Measurements from ENCODE around the gene PRSS21. TPM values are rescaled to one million over a fixed set of nuclear protein-coding genes. Genes with fewer than 3 reads are reported as not detected.

The PRSS21 gene
- total RNA-seq, 4 donors from 2014 or later: 1.6 to 1.9 TPM; not detected in 2

DNA sequence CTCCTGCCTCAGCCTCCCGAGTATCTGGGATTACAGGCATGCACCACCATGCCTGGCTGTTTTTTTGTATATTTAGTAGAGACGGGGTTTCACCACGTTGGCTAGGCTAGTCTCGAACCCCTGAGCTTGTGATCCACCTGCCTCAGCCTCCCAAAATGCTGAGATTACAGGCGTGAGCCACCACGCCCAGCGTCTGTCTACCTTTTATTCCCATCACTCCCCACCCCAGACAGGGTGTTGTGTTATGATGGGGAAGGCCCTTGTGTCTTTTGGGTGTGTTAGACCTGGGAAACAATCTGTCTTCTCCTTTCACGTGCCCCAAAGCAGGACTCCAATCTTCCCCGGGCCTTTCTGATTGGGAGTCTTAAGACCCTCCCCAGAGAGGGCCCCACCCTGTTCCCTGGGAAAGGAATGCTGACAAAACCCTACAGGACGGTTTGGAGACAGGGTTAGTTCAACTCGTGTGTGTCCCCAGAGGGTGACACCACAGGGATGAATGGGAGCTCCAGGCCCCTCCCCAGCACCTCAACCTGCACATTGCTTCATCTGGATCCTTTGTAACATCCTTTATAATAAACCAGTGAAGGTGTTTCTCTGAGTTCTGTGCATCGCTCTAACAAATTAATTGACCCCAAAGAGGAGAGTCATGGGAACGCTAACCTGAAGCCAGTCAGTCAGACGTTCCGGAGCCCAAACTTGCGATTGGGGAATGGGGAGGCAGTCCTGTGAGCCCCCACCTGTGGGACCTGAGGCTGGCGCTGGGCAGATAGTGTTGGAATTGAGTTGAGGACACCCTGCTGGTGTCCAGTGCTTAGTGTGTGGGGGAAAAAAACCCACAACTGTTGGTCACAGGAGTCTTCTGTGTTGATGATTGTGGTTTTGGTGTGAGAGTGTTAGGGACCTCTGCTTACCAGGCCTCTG is 36.8 kb upstream of the PRSS21 start:
- Histone ChIP-seq H3K4me1 (peaks cover 17 to 28% (median 26%) of the 10 kb centered on the region in 4 donors), H3K27me3 (peaks cover 9% of the 10 kb centered on the region), H3K9me3 (no peaks in the 10 kb centered on the region), H3K36me3 (no peaks in the 10 kb centered on the region), H3K4me3 (no peak overlapping the region), H3K27ac (no peak overlapping the region)
- in situ Hi-C loops (cut with MboI; ENCODE audit: low pct_ligation_motif_present in 1 of 4, low pct_unique_long_range_greater_than_20kb in 1 of 4, low sequenced_read_pairs in 3 of 4) (no loop called here), intact Hi-C loops (cut with DNase I; ENCODE audit: low total_unique reads) (no loop called here)
- TF ChIP-seq POLR2AphosphoS5 (IDR thresholded peaks at IDR 0.05) (no peak), EP300 (IDR thresholded peaks at IDR 0.05; ENCODE audit: low read depth) (no peak), POLR2A (IDR thresholded peaks at IDR 0.05) (no peak)
- TF ChIP-seq, protein P1, sequence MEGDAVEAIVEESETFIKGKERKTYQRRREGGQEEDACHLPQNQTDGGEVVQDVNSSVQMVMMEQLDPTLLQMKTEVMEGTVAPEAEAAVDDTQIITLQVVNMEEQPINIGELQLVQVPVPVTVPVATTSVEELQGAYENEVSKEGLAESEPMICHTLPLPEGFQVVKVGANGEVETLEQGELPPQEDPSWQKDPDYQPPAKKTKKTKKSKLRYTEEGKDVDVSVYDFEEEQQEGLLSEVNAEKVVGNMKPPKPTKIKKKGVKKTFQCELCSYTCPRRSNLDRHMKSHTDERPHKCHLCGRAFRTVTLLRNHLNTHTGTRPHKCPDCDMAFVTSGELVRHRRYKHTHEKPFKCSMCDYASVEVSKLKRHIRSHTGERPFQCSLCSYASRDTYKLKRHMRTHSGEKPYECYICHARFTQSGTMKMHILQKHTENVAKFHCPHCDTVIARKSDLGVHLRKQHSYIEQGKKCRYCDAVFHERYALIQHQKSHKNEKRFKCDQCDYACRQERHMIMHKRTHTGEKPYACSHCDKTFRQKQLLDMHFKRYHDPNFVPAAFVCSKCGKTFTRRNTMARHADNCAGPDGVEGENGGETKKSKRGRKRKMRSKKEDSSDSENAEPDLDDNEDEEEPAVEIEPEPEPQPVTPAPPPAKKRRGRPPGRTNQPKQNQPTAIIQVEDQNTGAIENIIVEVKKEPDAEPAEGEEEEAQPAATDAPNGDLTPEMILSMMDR (IDR thresholded peaks at IDR 0.05): no peak
- 67 to 73% methylated on average over 1 to 17 of the region's 17 CpGs for WGBS, 2 donors (ENCODE audit: low coverage in 1 of 2)
- peak; percentile 6 for DNase-seq

DNA sequence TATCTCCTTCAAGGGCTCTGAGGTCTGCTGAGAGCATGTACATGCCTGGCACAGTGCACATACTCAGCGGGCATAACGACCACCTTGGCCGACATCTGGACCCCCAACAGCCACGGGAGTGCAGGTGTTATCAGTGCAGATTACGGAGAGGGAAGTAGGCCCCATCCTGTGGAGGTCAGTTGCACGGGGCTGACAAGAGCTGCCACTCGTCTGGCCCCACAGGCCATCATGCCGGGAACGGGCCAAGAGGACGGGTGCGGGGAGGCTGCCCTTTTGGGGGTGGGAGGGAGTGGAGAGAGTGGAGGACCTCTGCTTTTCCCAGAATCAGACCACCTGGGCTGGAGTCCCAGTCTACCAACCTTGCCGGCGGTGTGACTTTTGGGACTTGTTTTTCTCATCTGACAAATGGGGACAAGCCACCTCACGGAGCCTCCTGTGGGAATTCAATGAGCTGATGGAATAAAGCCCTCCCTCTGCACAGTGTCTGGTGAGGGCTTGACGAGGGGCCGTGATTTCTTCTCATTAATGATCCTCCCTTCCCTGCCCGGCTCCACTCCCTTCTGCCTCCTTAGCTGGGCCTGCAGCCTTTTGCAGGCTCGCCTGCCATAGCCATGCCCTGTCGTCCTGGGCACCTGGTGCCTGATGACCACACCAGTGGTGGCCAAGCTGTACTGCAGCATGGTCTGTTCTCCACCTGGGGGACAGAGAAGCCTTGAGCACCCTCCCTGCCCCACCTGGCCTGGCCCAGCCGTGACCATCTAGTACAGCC is 34.3 kb upstream of the PRSS21 start:
- in situ Hi-C loops (cut with MboI; ENCODE audit: low pct_ligation_motif_present in 1 of 4, low pct_unique_long_range_greater_than_20kb in 1 of 4, low sequenced_read_pairs in 3 of 4): no loop called here
- WGBS, 2 donors (ENCODE audit: low coverage in 1 of 2): 83% methylated on average over 20 of the region's 20 CpGs; no CpG with 5 or more reads in 1 of the 2 donors
- H3K27ac ChIP-seq: no peak overlapping the region
- H3K27me3 ChIP-seq: peaks cover 29% of the 10 kb centered on the region
- H3K4me3 ChIP-seq: no peak overlapping the region
- H3K4me1 ChIP-seq: peaks cover 15 to 23% (median 20%) of the 10 kb centered on the region in 4 donors
- DNase-seq: peak; percentile 4
- no peaks in the 10 kb centered on the region for H3K9me3 ChIP-seq
- no peaks in the 10 kb centered on the region for H3K36me3 ChIP-seq
- intact Hi-C loops (cut with DNase I; ENCODE audit: low total_unique reads): no loop called here
- TF ChIP-seq POLR2A (IDR thresholded peaks at IDR 0.05): no peak
- no peak for TF ChIP-seq EP300 (IDR thresholded peaks at IDR 0.05; ENCODE audit: low read depth)
- TF ChIP-seq, protein P1 (IDR thresholded peaks at IDR 0.05): no peak
- TF ChIP-seq POLR2AphosphoS5 (IDR thresholded peaks at IDR 0.05): no peak

DNA sequence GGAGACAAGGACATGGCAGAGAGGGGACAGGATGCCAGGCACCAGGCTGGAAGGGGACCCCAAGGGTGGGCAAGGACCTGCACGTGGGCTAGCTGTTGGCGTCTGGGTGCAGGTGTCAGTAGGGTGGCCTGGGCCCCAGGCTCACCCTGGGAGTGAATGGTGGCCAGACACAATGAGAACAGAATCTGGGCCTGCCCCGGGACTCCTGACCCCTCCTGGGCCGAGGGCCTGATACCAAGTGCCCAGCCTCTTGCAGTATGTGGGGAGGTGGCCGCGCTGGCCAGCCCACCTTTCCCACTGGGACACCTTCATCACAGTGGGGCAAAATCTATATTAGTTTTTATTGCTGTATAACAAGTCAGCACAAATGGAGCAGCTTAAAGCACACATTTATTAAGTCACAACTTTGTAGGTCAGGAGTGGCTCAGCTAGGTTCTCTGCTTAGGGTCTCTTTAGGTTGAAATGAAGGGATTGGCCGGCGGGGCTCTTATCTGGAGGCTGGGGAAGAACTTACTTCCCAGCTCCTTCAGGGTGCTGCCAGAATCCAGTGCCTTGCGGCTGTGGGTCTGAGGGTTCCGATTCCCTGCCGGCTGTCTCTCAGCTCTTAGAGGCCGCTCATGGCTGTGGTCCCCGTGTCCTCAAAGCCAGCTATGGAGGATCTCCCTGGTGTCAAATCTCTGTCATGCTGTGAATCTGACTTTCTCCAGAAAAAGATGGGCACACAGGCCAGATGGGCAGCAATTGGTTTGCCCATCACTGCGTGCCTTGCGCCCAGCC is 33.3 kb upstream of the PRSS21 start:
- DNase-seq: no peak
- WGBS, 2 donors (ENCODE audit: low coverage in 1 of 2): 91% methylated on average over 15 of the region's 15 CpGs; no CpG with 5 or more reads in 1 of the 2 donors
- Histone ChIP-seq H3K36me3 (no peaks in the 10 kb centered on the region), H3K27ac (no peak overlapping the region), H3K9me3 (no peaks in the 10 kb centered on the region), H3K27me3 (peaks cover 37% of the 10 kb centered on the region), H3K4me3 (no peak overlapping the region), H3K4me1 (peaks cover 9 to 16% (median 12%) of the 10 kb centered on the region in 4 donors)
- in situ Hi-C loops (cut with MboI; ENCODE audit: low pct_ligation_motif_present in 1 of 4, low pct_unique_long_range_greater_than_20kb in 1 of 4, low sequenced_read_pairs in 3 of 4) (no loop called here), intact Hi-C loops (cut with DNase I; ENCODE audit: low total_unique reads) (no loop called here)
- TF ChIP-seq, protein P1 (IDR thresholded peaks at IDR 0.05): no peak
- TF ChIP-seq POLR2A (IDR thresholded peaks at IDR 0.05) (no peak), POLR2AphosphoS5 (IDR thresholded peaks at IDR 0.05) (no peak), EP300 (IDR thresholded peaks at IDR 0.05; ENCODE audit: low read depth) (no peak)
